ENCODE data around the gene ATP6V1F.

The ATP6V1F gene

DNA sequence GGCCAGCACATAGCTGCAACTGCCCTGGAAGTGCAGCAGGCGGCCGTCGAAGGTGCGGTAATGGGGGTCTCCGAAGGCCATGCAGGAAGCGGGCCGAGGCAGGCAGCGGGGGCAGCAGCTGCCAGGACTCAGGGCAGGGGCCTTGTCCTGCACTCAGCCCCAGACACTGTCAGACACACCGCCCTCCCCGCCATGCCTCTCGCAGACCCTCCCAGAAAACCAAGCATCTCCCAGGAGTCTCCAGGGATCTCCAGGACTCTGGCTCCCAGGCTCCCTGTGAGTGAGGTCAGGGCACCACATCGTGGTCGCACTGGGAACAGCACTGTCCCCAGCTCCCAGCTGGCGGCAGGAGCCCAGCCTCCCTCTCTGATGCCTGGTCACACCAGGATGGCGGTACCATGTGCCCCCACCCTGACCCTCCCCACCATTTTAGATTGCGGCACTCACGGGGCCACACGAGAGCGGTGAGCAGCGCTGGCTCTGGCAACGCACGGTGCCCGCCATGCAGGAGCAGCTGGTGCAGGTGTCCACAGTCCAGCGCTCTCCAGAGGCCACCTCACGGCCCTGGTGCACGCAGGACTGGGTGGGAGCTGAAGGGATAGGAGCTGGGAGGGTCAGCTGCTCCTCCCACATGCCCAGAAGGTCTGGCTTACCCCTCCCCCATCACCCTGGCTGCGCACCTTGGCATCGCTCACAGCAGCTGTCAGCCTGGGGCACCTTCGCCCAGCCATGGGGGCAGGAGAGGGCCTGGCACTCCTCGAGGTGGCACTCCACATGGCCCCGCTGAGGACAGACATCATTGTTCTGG lies 17.5 kb downstream of the ATP6V1F start:
- no peaks in the 10 kb centered on the region for H3K9me3 ChIP-seq (ENCODE audit: control insufficient read depth, low read length)
- no peak overlapping the region for H3K4me3 ChIP-seq (ENCODE audit: extremely low read depth, insufficient read depth, low read length, poor library complexity, severe bottlenecking)
- no peak overlapping the region for H3K27ac ChIP-seq (ENCODE audit: low read depth, low read length, severe bottlenecking)
- no peaks in the 10 kb centered on the region for H3K36me3 ChIP-seq (ENCODE audit: control insufficient read depth, insufficient read depth, low read length)
- 60 to 63% methylated on average over 26 to 29 of the region's 31 CpGs for WGBS, 2 experiments (ENCODE audit: insufficient coverage in 2 of 2)
- H3K4me1 ChIP-seq (ENCODE audit: control insufficient read depth, insufficient read depth, low read length, poor library complexity, severe bottlenecking): no peaks in the 10 kb centered on the region

DNA sequence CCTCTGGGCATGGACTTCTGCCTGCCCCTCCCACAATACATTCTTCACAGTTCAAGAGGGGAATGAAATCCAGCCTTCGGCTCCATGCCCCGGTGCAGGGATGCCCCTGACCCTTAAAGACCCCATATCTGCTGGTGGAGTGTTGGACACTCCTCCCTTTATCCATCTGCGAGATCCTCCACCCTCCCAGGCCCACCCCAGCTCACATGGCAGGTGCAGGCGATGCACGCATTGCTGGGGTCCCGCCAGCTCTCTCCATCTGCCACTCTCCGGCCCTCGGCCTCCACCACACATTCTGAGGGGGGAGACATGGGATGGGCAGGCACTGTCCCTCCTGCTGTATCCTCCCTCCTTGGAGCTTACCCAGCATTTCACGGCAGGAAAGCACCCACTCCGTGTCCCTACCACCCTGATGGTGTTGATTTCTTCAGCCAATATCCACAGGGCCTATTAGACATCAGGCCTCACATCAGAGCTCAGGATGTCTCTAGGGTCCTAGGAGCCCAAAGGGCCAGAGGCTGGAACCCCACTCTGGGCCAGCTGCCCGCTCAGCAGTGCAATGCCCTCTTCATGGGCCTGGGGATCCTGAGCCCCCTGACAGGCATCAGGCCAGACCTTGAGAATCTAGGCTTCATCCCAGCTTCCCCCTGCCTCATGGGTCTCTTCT lies 18.3 kb downstream of the ATP6V1F start:
- WGBS, 2 experiments (ENCODE audit: insufficient coverage in 2 of 2): 89 to 97% methylated on average over 7 of the region's 11 CpGs
- Histone ChIP-seq H3K36me3 (ENCODE audit: control insufficient read depth, insufficient read depth, low read length) (no peaks in the 10 kb centered on the region), H3K27ac (ENCODE audit: low read depth, low read length, severe bottlenecking) (no peak overlapping the region), H3K9me3 (ENCODE audit: control insufficient read depth, low read length) (no peaks in the 10 kb centered on the region), H3K4me3 (ENCODE audit: extremely low read depth, insufficient read depth, low read length, poor library complexity, severe bottlenecking) (no peak overlapping the region), H3K4me1 (ENCODE audit: control insufficient read depth, insufficient read depth, low read length, poor library complexity, severe bottlenecking) (no peaks in the 10 kb centered on the region)

DNA sequence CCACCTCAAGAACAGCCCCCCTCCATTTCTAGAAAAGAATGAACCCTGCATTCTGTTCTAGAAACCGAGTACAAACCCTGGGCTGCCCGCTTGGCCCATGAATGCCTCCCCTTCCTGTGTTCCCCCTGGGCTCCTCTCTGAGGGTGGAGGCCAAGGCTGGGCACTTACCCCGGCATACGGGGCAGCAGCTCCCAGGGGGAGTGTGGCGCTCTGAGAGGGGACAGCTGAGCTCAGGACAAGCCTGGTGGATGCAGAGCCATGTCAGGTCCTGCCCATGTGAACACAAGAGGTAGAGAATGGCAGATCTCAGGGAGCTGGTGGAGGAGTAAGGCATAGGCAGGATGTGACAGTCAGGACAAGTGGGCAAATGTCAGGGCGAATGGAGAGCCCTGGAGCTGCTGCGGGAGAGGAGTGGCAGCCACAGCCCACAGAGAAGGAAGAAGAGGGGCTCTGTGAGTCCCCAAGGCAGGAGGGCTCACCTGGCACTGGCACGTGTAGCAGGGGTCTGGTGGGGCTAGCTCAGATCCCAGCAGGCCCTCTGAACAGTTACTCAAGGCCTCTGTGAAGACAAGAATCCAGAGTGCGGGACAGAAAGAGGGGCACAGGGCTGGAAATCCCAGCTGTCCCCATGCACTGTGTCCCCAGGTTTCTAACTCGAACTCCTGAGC lies 18.9 kb downstream of the ATP6V1F start:
- Histone ChIP-seq H3K9me3 (ENCODE audit: control insufficient read depth, low read length) (no peaks in the 10 kb centered on the region), H3K27ac (ENCODE audit: low read depth, low read length, severe bottlenecking) (no peak overlapping the region), H3K4me1 (ENCODE audit: control insufficient read depth, insufficient read depth, low read length, poor library complexity, severe bottlenecking) (no peaks in the 10 kb centered on the region), H3K4me3 (ENCODE audit: extremely low read depth, insufficient read depth, low read length, poor library complexity, severe bottlenecking) (no peak overlapping the region), H3K36me3 (ENCODE audit: control insufficient read depth, insufficient read depth, low read length) (no peaks in the 10 kb centered on the region)
- 83 to 93% methylated on average over 10 of the region's 10 CpGs for WGBS, 2 experiments (ENCODE audit: insufficient coverage in 2 of 2)

DNA sequence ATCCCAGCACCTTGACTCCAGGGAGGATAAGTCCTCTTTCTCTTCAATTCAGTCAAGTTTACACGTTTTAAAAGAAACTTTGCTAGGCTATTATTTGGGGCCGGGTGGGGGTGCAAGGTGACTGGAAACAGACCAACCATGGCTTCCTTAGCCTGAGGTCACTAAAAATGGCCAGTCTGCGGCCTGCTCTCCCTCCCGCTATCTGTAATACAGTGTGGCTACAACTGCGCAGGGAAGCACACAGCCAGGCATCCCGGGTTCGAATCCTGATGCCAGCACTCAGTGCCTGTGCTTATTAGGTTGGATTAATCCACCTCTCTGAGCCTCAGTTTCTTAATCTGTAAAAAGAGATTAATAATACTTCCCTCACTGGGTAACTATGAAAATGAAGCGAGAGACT lies 19.5 kb downstream of the ATP6V1F start:
- H3K4me1 ChIP-seq (ENCODE audit: control insufficient read depth, insufficient read depth, low read length, poor library complexity, severe bottlenecking): no peaks in the 10 kb centered on the region
- 88 to 89% methylated on average over 7 to 8 of the region's 8 CpGs for WGBS, 2 experiments (ENCODE audit: insufficient coverage in 2 of 2)

DNA sequence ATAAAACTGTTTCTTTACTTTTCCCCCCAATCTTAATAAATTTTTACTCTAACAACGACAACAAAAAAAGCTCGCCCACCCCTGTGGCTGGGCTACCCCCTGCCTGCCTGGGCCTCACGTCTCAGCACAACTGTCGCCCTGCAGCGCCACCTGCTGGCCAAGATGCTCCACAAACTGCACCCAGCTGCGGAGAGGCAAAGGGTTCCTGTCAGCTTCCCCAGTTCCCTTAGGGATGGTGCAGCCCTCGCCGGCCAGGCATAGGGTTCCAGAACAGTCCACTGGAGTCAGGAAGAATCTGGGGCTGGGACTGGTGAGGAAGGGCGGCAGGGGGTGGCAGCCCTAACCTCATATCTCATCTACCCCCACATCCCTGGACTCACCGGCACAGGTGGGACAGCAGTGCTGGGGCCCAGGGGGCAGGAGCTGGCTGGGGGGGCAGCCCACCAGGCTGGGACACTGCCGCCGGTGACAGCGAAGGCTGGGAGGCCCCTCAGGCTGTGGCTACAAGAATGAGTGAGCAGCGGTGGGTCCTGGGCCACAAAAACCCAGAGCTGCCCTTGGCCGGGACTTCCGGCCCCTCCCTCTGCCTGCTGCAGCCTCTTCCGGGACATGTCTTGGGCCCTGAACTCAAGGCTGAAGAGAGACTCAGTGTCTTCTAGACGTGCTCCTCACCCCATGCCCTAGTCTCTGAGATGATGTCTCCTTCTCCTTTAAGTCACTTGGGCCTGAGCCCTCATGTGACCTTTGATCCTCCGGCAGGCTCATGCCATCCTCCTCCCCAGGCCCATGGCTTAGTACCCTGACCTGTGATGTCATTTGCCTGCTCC lies 21.2 kb downstream of the ATP6V1F start:
- Histone ChIP-seq H3K27ac (ENCODE audit: low read depth, low read length, severe bottlenecking) (no peak overlapping the region), H3K36me3 (ENCODE audit: control insufficient read depth, insufficient read depth, low read length) (no peaks in the 10 kb centered on the region), H3K4me1 (ENCODE audit: control insufficient read depth, insufficient read depth, low read length, poor library complexity, severe bottlenecking) (no peaks in the 10 kb centered on the region), H3K4me3 (ENCODE audit: extremely low read depth, insufficient read depth, low read length, poor library complexity, severe bottlenecking) (no peak overlapping the region), H3K9me3 (ENCODE audit: control insufficient read depth, low read length) (no peaks in the 10 kb centered on the region)
- 57 to 61% methylated on average over 15 to 16 of the region's 19 CpGs for WGBS, 2 experiments (ENCODE audit: insufficient coverage in 2 of 2)

More for the DNA sequence above, 19.5 kb downstream of the ATP6V1F start:
- H3K36me3 ChIP-seq (ENCODE audit: control insufficient read depth, insufficient read depth, low read length): no peaks in the 10 kb centered on the region
- H3K4me3 ChIP-seq (ENCODE audit: extremely low read depth, insufficient read depth, low read length, poor library complexity, severe bottlenecking): no peak overlapping the region
- no peaks in the 10 kb centered on the region for H3K9me3 ChIP-seq (ENCODE audit: control insufficient read depth, low read length)
- no peak overlapping the region for H3K27ac ChIP-seq (ENCODE audit: low read depth, low read length, severe bottlenecking)

DNA sequence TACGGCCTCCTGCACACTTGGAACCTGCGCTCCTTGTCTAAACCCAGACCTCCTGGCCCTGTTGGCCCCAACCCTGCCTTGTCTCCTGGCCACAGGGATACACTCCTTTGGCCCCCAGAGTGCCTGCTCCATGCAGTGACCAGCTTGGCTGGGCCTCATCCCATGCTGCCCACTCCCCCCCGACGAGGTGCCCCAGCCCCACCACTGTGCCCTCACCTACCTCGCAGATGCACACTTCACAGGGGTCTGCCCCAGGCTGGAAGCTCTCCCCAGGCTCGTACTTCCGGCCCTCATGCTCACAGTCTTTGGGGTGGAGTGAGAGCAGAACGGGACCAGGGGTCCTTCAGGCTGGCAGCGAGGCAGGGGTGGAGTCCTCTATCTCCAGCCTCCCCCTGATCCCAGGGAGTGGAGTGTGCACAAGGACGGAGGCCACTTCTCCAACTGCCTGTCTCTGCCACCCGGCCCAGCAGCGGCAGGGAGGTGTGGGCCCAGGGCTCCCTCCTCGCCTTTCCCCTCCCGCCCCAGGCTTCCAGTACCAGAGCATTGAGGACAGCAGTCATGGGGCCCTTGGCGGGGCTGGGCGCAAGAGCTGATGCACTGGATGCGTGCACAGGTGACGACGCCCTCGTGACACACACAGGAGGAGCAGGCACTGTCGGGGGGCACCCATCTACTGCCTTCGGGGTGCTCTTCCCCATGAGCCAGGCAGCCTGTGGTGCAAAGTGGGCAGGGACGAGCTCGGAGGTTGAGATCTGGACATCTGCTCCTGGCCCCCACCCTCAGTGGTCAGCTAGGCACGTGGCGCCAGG lies 22.1 kb downstream of the ATP6V1F start:
- WGBS, 2 experiments (ENCODE audit: insufficient coverage in 2 of 2): 93 to 96% methylated on average over 15 to 24 of the region's 26 CpGs
- no peaks in the 10 kb centered on the region for H3K9me3 ChIP-seq (ENCODE audit: control insufficient read depth, low read length)

DNA sequence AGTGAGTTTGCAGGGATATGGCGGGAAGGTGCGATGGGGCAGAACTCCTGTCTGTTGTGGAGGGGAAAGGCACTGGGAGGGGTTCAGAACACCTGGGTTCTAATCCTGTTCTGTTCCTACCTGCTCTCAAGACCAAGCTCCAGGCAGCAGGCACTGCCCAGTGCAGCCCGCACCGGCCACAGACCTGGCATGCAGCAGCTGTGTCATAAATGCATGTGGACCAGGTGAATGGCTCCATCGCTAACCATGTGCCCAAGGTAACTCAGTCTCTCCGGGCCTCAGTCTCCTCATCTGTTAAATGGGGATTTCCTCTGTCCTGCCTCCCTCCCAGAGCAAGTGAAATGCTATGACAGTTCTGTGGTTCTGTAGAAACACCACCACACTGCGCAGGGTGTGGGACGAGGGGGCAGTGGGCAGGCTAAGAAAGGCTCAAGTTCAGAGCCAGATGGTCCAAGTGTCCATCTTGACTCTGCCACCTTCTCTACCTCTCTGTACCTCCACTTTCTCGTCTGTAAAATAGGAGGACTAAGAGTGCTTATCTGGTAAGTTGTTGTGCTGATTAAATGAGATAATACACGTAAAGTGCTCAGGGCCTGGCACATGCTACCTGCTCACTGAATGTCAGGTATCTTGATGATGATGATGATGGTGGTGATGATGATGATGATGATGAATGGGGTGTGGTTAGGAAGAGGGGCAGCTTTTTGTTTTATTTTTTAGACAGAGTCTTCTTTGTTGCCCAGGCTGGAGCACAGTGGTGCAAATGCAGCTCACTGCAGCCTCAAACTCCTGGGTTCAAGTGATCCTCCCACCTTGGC lies 22.9 kb downstream of the ATP6V1F start:
- Histone ChIP-seq H3K4me1 (ENCODE audit: control insufficient read depth, insufficient read depth, low read length, poor library complexity, severe bottlenecking) (no peaks in the 10 kb centered on the region), H3K27ac (ENCODE audit: low read depth, low read length, severe bottlenecking) (no peak overlapping the region), H3K9me3 (ENCODE audit: control insufficient read depth, low read length) (no peaks in the 10 kb centered on the region), H3K4me3 (ENCODE audit: extremely low read depth, insufficient read depth, low read length, poor library complexity, severe bottlenecking) (no peak overlapping the region), H3K36me3 (ENCODE audit: control insufficient read depth, insufficient read depth, low read length) (no peaks in the 10 kb centered on the region)
- WGBS, 2 experiments (ENCODE audit: insufficient coverage in 2 of 2): 95 to 96% methylated on average over 5 to 8 of the region's 10 CpGs

More for the DNA sequence above, 22.1 kb downstream of the ATP6V1F start:
- Histone ChIP-seq H3K4me1 (ENCODE audit: control insufficient read depth, insufficient read depth, low read length, poor library complexity, severe bottlenecking) (no peaks in the 10 kb centered on the region), H3K36me3 (ENCODE audit: control insufficient read depth, insufficient read depth, low read length) (no peaks in the 10 kb centered on the region), H3K4me3 (ENCODE audit: extremely low read depth, insufficient read depth, low read length, poor library complexity, severe bottlenecking) (no peak overlapping the region), H3K27ac (ENCODE audit: low read depth, low read length, severe bottlenecking) (no peak overlapping the region)

DNA sequence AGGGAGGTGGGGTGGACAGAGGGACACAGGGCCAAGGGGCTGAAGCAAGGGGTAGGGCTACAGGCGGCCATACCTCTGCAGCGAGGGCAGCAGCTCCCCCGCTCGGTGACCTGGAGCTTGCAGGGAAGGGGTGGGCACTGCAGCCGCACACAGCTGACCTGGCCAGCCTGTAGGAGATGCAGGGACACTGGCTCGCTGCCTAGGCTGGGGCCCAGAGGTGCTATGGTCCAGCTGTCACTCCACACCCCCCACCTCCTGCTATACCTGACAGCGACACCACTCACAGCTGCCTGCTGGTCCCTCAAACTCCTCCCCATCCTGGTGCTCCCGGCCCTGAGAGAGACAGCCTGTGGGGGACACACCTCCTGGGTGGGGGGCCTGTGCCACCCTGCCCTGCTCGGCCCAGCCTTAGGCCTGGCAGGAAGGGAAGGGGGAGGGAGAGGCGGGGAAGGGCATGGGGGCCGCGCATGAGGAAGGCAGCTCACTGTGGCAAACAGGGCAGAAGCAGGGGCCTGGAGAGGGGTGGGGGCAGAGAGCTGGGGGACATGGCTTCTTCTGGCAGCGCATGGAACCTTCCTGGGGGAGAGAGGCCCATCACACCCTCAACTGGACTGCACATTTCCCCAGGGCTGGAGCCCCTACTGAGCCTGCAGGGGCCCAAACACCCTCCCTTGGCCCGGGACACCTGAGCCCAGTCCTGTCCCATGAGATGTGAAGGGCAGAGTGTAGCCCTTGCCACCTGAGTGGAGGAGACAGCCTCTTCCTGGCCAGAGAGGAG lies 23.9 kb downstream of the ATP6V1F start:
- no peak overlapping the region for H3K4me3 ChIP-seq (ENCODE audit: extremely low read depth, insufficient read depth, low read length, poor library complexity, severe bottlenecking)
- H3K36me3 ChIP-seq (ENCODE audit: control insufficient read depth, insufficient read depth, low read length): peaks cover 2% of the 10 kb centered on the region
- H3K9me3 ChIP-seq (ENCODE audit: control insufficient read depth, low read length): no peaks in the 10 kb centered on the region
- no peaks in the 10 kb centered on the region for H3K4me1 ChIP-seq (ENCODE audit: control insufficient read depth, insufficient read depth, low read length, poor library complexity, severe bottlenecking)
- 79 to 81% methylated on average over 7 of the region's 14 CpGs for WGBS, 2 experiments (ENCODE audit: insufficient coverage in 2 of 2)
- H3K27ac ChIP-seq (ENCODE audit: low read depth, low read length, severe bottlenecking): no peak overlapping the region

All from mesodermal cell (in vitro differentiated cells).